WTC11 (cell line): ENCODE data around the gene HOXA7.

Experiments
- ETV6 ChIP-seq: sonication (generic); formaldehyde crosslinking; IDR thresholded peaks from 2 replicates; pipeline ENCODE4 v1.8.1; 2022; ENCODE audit warnings: mild to moderate bottlenecking, missing genetic modification reagents
- JUN ChIP-seq: sonication (generic); formaldehyde crosslinking; IDR thresholded peaks from 2 replicates; pipeline ENCODE4 v1.8.0; 2023; ENCODE audit warnings: mild to moderate bottlenecking, missing genetic modification reagents
- SMAD4 ChIP-seq: sonication (generic); formaldehyde crosslinking; IDR thresholded peaks from 2 replicates; pipeline ENCODE4 v1.8.0; 2022; ENCODE audit warnings: mild to moderate bottlenecking, missing genetic modification reagents
- TF ChIP-seq, protein P1 (sequence below): sonication (generic); formaldehyde crosslinking; IDR thresholded peaks from 2 replicates; pipeline ENCODE4 v1.8.1; 2023; ENCODE audit warnings: mild to moderate bottlenecking, moderate library complexity, missing genetic modification reagents
- TF ChIP-seq, protein P2 (sequence below): fragments of 200-600 bp; IDR thresholded peaks from 2 replicates; pipeline ENCODE4 v1.8.0; 2022; ENCODE audit warnings: antibody characterized with exemption
- TF ChIP-seq, protein P3 (sequence below): sonication (generic); formaldehyde crosslinking; IDR thresholded peaks from 2 replicates; pipeline ENCODE4 v1.8.1; 2022; ENCODE audit warnings: mild to moderate bottlenecking, moderate library complexity, missing genetic modification reagents
- TF ChIP-seq, protein P4 (sequence below): fragments of 250-450 bp; sonication (Bioruptor Pico); IDR thresholded peaks from 2 replicates; pipeline ENCODE4 v1.8.0; 2021; ENCODE audit warnings: mild to moderate bottlenecking

DNA sequence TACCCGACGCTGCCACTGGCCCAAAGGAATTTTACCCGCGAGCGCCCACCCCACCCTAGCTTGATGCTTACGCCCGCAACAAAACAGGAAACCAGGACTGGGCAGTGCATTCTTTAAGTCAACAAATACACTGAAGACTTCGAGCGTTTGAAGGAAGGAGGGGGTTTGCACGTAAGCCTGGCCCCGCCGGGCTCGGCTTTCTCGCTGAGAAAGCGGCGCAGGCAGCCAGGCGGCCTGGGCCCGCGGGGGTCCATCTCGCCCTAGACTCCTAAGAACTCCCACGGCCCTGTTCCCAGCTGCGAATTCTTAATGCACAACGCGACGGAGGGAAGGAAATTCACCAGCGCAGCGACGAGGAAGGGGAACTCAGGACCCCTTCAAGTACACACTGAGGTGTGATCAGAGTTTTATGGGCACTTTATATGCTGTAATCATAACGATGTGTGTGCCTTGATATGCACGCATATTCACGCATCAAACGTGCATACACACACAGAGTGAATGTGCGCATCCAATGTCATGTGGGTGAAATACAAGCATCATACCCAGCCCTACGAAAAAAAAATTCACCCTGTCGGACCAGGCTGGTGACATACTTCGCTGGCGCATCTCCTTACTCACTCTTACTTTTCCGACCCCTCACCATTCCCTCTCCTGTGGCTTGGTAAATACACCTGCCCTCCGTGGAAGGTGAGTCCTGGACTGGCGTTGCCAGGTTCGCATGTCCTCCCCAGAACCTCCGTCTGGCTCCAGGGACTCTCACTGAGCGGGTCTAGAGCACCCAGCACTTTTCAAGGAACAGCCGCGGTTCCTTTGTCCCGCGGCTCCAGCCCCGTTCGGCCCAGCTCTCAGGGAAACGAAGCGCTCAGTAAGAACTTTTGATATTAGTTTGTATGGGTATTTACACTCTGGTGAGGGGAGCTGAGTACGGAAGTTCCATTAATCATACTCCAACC is 49.1 kb upstream of the HOXA7 start:
- TF ChIP-seq, protein P1, sequence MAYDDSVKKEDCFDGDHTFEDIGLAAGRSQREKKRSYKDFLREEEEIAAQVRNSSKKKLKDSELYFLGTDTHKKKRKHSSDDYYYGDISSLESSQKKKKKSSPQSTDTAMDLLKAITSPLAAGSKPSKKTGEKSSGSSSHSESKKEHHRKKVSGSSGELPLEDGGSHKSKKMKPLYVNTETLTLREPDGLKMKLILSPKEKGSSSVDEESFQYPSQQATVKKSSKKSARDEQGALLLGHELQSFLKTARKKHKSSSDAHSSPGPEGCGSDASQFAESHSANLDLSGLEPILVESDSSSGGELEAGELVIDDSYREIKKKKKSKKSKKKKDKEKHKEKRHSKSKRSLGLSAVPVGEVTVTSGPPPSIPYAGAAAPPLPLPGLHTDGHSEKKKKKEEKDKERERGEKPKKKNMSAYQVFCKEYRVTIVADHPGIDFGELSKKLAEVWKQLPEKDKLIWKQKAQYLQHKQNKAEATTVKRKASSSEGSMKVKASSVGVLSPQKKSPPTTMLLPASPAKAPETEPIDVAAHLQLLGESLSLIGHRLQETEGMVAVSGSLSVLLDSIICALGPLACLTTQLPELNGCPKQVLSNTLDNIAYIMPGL (CRISPR knock-in tag) = no peak
- TF ChIP-seq ETV6 (CRISPR knock-in tag) (no peak), JUN (CRISPR knock-in tag) (no peak), SMAD4 (CRISPR knock-in tag) (no peak)
- TF ChIP-seq, protein P2, sequence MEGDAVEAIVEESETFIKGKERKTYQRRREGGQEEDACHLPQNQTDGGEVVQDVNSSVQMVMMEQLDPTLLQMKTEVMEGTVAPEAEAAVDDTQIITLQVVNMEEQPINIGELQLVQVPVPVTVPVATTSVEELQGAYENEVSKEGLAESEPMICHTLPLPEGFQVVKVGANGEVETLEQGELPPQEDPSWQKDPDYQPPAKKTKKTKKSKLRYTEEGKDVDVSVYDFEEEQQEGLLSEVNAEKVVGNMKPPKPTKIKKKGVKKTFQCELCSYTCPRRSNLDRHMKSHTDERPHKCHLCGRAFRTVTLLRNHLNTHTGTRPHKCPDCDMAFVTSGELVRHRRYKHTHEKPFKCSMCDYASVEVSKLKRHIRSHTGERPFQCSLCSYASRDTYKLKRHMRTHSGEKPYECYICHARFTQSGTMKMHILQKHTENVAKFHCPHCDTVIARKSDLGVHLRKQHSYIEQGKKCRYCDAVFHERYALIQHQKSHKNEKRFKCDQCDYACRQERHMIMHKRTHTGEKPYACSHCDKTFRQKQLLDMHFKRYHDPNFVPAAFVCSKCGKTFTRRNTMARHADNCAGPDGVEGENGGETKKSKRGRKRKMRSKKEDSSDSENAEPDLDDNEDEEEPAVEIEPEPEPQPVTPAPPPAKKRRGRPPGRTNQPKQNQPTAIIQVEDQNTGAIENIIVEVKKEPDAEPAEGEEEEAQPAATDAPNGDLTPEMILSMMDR = no peak
- TF ChIP-seq, protein P3, sequence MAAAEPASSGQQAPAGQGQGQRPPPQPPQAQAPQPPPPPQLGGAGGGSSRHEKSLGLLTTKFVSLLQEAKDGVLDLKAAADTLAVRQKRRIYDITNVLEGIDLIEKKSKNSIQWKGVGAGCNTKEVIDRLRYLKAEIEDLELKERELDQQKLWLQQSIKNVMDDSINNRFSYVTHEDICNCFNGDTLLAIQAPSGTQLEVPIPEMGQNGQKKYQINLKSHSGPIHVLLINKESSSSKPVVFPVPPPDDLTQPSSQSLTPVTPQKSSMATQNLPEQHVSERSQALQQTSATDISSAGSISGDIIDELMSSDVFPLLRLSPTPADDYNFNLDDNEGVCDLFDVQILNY (CRISPR knock-in tag) = no peak
- TF ChIP-seq, protein P4, sequence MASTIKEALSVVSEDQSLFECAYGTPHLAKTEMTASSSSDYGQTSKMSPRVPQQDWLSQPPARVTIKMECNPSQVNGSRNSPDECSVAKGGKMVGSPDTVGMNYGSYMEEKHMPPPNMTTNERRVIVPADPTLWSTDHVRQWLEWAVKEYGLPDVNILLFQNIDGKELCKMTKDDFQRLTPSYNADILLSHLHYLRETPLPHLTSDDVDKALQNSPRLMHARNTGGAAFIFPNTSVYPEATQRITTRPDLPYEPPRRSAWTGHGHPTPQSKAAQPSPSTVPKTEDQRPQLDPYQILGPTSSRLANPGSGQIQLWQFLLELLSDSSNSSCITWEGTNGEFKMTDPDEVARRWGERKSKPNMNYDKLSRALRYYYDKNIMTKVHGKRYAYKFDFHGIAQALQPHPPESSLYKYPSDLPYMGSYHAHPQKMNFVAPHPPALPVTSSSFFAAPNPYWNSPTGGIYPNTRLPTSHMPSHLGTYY (CRISPR knock-in tag) = no peak
